GM11168 (cell line): Measurements from ENCODE around the gene PHLDA1.

Source experiments
- in situ Hi-C: fragments of 300-500 bp; cut with MboI; formaldehyde crosslinking; loops from one replicate; pipeline ENCODE4 v1.12.0; 2022; ENCODE audit warnings: low sequenced_read_pairs; ENCODE audit not compliant: unreplicated experiment

PHLDA1 gene

DNA sequence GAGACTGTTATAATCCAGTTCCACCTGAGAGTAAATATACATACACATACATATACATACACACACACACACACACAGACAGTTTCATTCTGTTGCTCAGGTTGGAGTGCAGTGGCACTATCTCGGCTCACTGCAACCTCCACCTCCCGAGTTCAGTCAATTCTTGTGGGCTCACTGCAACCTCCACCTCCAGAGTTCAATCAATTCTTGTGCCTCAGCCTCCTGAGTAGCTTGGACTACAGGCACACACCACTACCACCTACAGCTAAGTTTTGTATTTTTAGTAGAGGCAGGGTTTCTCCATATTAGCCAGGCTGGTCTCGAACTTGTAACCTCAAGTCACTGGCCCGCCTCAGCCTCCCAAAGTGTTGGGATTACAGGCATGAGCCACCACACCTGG is 8.9 kb upstream of the PHLDA1 start:
- in situ Hi-C loops, result no loop called here

GRCh38 chr12:76038176-76038575 is 6.6 kb upstream of the PHLDA1 start:
- in situ Hi-C loops, result no loop called here

DNA sequence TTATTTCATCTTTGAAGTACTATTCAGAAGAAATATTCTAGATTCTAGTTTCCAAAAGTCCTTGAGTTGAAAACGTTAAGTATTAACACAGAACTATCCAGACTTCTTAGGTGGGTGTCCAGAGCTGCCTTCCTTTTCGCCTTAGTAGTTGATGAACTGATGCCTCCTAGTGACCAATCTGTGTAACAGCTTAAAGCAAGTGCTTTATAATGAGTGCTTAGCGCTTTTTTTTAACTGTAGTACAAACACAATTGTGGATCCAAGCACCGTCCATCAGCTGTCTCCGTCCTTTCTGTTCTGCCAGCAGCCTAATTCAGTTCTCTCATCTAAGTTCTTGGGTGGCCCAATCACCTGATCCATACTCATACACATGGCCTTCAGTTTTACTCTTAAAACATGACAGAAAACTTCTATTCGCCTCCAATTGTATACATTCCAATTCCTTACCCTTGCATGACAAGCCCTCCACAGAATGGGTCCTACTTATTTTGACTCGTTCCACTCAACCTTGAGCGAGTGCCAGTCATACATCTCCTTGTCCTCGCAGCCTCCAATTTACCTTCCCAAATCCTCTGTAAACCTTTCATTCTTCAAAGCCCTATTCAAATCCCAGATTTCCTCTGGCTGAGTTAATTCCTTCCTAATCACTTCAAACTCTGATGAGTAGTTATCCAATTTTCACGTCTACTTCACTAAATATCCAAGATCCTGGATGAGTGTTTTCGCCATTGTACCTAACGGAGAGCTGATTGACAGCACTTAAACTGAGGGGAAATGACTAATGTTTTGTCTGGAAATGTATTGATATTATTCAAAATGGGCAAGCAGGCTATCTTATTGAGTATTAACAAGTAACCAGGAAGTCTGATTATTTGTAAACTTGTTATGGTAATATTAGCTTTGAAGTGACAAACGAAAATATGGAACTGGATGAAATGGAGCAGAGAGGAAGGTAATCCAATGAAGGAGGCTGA is 5.8 kb upstream of the PHLDA1 start:
- in situ Hi-C loops, result no loop called here

DNA sequence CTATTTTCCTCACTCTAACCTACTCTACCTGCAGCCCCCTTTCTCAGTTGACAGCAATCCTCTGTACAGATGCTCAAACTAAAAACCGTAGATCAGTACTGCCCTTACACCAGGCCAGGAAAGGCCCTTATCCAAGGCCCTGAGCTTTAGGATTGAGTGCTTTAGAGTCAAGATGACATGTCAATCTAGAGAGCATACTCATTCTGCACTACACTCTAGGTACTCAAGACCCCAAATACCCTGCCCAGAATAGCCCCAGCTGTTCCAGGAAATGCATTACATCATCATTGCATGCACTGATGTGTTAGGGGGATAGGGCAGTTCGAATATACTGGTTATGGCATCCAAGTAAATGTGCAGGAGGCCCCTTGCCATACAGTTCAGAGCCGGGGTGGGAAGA is 3.5 kb upstream of the PHLDA1 start:
- in situ Hi-C loops, result no loop called here

DNA sequence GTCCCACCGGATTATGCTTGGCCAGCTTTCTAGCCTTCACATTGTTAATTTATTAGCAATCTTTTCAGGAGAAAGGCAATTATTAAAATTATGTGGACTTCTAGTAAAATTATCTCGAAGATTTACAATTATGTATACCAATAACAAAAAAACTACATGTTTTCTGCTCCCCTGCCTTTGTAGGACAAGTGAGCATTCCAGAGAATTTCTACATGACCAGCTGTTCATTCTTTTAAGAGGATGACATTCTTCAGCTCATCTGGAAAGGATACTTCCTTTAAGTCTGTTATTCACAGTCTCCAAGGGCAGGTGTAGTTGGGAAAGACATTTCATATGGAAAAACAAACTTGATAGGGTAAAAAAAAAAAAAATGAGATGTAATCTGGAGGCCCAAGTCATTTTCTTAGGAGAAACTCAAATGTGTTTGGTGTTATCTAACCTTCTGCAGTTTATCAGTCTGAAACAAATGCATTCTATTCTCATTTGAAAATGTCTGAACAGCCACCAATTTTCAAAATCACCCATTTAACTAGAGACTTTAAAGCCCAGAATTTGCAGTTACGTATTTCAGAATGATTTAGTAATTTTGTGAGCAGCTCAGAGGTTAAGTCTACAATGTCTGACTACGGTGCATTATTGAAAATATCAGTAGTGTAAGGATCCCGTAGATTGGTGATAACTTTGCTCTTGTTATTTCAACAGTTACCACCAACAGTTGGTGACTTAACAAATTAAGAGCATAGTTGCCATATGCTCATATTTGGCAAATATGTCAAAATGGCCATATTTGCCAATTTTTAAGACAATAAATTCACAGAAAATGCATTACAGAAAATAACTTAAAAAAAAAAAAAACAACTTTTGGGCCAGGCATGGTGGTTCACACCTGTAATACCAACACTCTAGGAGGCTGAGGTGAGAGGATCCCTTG is 1.8 kb upstream of the PHLDA1 start:
- in situ Hi-C loops, result loop anchor here (5.0 kb wide), 1 partner anchor 506 kb away; no protein-coding TSS in a partner anchor

- in situ Hi-C loops, result loop anchor here (5.0 kb wide), 1 partner anchor 505 kb away; no protein-coding TSS in a partner anchor
These were observed 736 bp upstream of the PHLDA1 start for GRCh38 chr12:76032043-76032981.

GRCh38 chr12:76031081-76031413 is 529 bp downstream of the PHLDA1 start:
- in situ Hi-C loops, result loop anchor here (5.0 kb wide), 1 partner anchor 504 kb away; no protein-coding TSS in a partner anchor

DNA sequence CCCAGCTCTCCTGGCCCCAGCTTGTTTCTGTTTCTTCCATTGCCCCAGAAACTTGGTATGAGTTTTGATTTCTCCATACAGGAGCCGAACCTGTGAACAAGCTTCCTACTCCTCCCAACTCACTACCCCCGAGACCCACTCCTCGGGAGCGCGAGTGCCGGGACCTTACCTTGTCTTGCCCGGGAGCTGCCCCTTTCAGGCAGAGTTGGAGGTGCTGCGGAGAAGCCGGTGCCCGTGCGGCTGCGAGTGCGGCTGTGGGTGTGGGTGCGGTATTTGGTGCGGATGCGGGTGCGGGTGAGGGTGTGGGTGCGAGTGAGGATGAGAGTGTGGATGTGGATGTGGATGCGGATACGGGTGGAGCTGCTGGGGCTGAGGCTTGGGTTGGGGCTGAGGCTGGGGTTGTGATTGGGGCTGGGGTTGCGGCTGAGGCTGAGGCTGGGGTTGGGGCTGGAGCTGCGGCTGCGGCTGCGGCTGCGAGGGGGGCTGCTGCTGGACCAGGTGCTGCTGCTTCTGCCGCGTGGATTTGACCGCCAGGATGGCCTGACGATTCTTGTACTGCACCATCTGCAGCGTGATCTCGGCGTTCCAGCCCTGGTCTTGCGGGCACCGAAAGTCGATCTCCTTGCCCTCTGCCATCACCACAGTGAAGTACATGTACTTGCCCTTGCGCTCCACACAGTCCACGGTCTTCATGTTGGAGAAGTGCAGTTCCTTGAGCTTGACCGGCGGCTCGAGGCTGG is 1.1 kb downstream of the PHLDA1 start:
- in situ Hi-C loops, result loop anchor here (5.0 kb wide), 1 partner anchor 503 kb away; no protein-coding TSS in a partner anchor

- in situ Hi-C loops, result loop anchor here (5.0 kb wide), 1 partner anchor 503 kb away; no protein-coding TSS in a partner anchor
These were observed 1.6 kb downstream of the PHLDA1 start for GRCh38 chr12:76029982-76030340.

DNA sequence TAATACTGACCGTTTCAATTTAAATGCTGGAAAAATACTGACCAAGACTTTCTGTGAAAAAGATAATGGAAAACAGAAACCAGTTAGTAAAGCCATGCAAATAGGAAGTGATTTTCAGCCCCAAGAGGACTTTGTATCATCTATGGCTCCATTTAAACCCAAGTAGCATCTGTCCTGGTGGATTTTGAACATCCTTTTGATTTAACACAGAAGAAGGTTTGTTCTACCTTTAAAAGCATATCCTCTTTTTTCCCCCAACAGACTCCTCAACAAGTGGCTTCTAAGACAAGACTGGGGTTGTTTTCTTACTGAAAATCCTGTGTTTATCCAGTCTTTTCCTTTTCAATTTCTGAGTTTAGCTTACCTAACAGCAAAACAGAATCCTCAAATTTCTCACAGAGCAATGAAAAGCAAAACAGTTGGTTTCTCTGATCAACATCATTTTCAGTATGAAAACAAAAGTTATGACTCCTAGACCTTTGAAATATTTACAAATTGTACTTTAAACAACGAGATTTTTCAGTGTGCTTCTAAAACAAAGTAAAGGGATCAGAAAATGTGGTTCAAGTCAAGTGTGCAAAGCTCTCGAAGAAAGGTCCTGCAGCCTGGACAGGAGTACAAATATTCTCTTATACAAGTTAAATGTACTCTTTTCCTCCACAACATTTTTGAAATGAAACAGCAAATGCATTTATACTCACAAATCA is 2.9 kb downstream of the PHLDA1 start:
- in situ Hi-C loops, result no loop called here

DNA sequence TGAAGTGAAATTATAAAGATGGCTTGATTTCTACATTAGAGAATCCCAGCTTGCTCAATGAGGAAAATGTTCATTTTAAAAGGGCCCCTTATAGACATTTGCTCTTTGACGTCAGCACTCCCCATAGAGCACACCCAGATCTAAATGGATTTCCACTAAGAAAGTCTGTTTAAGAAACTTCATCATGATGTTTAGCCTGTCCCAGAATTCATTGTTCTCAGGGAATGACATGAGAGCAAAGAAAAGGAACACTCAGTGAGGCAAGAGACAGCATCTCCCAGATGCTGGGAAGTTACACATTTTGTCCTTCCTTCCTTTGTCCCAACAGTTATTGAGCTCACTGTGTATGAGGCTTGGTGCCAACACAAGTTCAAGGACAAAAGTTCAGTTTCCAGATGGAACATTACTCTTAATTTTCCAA is 4.9 kb downstream of the PHLDA1 start:
- in situ Hi-C loops, result no loop called here

GRCh38 chr12:76025601-76026575 is 5.7 kb downstream of the PHLDA1 start:
- in situ Hi-C loops, result no loop called here

DNA sequence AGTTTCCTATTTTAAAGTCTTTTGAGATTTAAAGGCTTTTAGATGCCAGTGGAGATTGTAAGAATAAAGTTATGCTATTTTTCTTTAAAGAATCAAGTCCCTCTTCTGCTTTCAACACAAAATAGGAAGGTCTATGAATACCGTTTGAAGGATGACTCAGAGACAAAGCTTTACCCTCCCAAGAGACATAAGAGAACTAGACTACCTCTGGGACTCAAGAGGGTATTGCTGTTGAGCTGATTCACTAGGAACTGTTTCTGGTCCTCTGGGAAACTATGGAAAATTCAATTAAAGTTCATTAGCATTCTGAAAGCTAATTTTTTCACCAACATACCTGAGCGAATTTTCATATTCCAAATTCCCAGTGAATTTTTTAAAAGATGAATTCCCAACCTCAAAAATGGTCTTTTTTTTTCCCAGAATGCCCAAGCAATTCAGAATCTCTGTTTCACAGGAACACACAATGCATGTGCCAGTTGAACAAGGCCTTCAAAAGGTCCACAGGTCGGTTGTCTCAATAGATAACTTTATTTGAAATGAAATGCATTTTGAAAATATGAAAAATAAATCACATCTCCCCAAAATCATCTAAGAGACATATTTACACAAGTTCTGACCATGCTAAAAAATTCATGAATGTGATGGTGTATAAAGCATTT is 6.5 kb downstream of the PHLDA1 start:
- in situ Hi-C loops, result no loop called here

DNA sequence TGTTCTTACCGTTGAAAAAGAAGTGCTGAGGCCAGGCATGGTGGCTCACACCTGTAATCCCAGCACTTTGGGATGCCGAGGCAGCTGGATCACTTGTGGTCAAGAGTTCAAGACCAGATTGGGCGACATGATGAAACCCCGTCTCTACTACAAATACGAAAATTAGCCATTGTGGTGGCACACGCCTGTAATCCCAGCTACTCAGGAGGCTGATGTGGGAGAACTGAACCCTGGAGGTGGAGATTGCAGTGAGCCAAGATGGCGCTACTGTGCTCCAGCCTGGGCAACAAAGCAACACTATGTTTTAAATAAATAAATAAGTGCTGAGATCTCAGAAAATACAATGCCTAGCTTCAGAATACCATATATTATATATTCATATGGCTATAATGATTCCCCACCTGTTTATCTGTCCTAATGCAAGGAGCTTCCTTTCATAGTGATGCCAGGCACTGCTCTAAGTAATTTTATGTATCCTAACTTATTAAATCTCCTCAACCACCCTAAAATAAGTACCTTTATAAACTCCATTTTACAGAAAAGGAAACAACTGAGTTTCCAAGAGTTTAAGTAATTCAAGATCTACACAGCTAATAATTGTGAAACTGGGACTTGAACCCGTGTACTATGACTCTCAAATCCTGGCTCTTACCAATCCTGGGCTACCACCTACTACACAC is 7.3 kb downstream of the PHLDA1 start:
- in situ Hi-C loops, result no loop called here

DNA sequence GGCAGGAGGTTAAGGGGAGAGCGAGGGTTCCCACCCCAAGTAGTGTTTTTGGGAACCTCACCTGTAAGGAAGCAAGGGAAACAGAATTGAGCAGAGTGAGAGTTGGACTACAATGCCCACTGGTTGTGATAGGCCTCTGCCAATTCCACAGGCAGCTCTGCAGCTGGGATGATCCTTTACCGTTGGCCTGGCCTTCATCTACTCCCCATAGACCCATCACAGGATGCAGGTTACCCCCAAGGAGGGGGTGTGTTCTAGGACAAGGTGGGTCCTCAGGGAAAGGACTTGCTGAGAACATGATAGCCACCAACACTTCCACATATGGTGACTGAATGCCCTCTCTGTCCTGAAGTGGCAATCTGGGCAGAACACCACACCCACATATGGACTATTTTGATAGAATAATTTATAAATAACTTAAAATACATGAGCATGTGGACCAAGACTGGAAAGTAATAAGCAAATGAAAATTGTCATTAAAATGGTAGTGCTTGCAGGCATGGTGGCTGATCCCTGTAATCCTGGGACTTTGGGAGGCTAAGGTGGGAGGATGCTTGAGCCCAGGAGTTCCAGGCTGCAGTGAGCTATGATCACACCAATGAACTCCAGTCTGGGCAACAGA is 8.4 kb downstream of the PHLDA1 start:
- in situ Hi-C loops, result no loop called here

DNA sequence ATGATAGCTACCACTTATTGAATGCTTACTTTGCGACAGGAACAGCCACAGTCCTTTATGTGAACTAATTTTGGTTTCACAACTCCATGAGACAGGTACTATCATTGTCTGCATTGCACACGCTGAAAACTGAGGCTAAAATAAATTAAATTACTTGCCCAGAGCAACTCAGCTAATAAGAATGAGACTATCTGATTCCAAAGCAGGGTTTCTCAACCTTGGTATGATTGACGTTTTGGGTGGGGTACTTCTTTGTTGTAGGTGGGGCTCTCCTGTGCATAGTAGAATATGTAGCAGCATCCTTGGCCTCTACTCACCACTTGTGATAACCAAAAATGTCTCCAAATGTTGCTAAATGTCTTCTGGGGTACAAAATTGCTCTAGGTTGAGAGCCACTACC is 9.1 kb downstream of the PHLDA1 start:
- in situ Hi-C loops, result no loop called here
